Vagina (tissue), 2 donors: ENCODE data around the gene EPS15.

ENCODE experiments used
- POLR2A ChIP-seq, 2 donors: fragments of 450-650 bp; IDR thresholded peaks; one replicate each; pipeline ENCODE4 v1.6.1; 2017; ENCODE audit warnings: antibody characterized with exemption in 2 of 2, mild to moderate bottlenecking in 2 of 2, moderate library complexity in 2 of 2
- TF ChIP-seq, protein P1 (sequence below), 3 experiments: fragments of 450-650 bp in 2 of 3; fragments of 200-600 bp in 1 of 3; sonication (generic) in 1 of 3; IDR thresholded peaks; one replicate each; pipeline ENCODE4 v1.5.1; 2017 to 2019; ENCODE audit warnings: antibody characterized with exemption in 3 of 3, mild to moderate bottlenecking in 2 of 3, moderate library complexity in 2 of 3

DNA sequence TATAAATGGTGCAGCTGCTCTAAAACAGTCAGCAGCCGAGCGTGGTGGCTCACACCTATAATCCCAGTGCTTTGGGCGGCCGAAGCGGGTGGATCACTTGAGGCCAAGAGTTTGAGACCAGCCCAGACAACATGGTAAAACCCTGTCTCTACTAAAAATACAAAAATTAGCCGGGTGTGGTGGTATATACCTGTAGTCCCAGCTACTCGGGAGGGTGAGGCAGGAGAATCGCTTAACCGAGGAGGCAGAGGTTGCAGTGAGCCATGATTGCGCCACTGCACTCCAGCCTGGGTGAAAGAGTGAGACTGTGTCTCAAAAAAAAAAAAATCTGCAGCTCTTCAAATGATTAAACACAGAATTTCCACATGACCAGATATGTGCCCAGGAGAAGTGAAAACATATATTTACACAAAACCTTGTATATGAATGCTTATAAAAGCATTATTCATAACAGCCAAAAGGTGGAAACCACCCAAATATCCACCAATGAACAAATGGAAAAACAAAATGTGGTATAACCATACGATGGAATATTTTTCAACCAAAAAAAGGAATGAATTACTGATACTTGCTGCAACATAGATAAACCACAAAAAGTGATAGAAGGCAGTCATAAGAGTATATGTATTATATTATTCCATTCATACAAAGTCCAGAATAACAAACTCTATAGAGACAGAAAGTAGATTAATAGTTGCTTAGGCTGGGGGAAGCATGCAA lies 14.1 kb downstream of the EPS15 start:
- TF ChIP-seq, protein P1, sequence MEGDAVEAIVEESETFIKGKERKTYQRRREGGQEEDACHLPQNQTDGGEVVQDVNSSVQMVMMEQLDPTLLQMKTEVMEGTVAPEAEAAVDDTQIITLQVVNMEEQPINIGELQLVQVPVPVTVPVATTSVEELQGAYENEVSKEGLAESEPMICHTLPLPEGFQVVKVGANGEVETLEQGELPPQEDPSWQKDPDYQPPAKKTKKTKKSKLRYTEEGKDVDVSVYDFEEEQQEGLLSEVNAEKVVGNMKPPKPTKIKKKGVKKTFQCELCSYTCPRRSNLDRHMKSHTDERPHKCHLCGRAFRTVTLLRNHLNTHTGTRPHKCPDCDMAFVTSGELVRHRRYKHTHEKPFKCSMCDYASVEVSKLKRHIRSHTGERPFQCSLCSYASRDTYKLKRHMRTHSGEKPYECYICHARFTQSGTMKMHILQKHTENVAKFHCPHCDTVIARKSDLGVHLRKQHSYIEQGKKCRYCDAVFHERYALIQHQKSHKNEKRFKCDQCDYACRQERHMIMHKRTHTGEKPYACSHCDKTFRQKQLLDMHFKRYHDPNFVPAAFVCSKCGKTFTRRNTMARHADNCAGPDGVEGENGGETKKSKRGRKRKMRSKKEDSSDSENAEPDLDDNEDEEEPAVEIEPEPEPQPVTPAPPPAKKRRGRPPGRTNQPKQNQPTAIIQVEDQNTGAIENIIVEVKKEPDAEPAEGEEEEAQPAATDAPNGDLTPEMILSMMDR (IDR thresholded peaks at IDR 0.05) = no peak
- no peak for TF ChIP-seq POLR2A (IDR thresholded peaks at IDR 0.05)
